Measurements from ENCODE around the gene C1QTNF1. TPM values are rescaled to one million over a fixed set of nuclear protein-coding genes. Genes with fewer than 3 reads are reported as not detected.
"Not testable (repeated sequence)": the region's sequence is repeated elsewhere in the genome, so short reads cannot be mapped to it uniquely, and the experiment has no call there.

C1QTNF1 gene
- total RNA-seq, 2 experiments from 2014 or later, result not detected

- Mint-ChIP-seq H3K4me3 (peak overlapping the region; percentile 92), H3K9me3 (no peaks in the 10 kb centered on the region), H3K27ac (no peak overlapping the region), H3K36me3 (ENCODE audit: low read depth) (peaks cover 5% of the 10 kb centered on the region), H3K4me1 (ENCODE audit: low read depth) (peaks cover 20% of the 10 kb centered on the region), H3K27me3 (no peaks in the 10 kb centered on the region)
- Histone ChIP-seq H3K27ac (ENCODE audit: low read depth in 1 of 2, low read length in 2 of 2) (no peak overlapping the region), H3K27me3 (ENCODE audit: control insufficient read depth in 1 of 2, insufficient read depth in 2 of 2, low read length in 2 of 2) (no peaks in the 10 kb centered on the region), H3K4me1 (ENCODE audit: insufficient read depth, low read length) (peaks cover 28% of the 10 kb centered on the region), H3K4me3 (ENCODE audit: low read length) (no peak overlapping the region), H3K36me3 (ENCODE audit: insufficient read depth, low read length) (peaks cover 9% of the 10 kb centered on the region), H3K9me3 (ENCODE audit: control insufficient read depth in 1 of 2, insufficient read depth in 1 of 2, low read length in 2 of 2) (no peaks in the 10 kb centered on the region)
- CTCF ChIA-PET, result interaction anchor here (1.5 kb wide), 2 partner anchors 9 kb away, joined by 5 to 6 read pairs; no protein-coding TSS in a partner anchor
- TF ChIP-seq CTCF (IDR thresholded peaks at IDR 0.05), result no peak
- ATAC-seq (ENCODE audit: poor library complexity) (no peak), DNase-seq (peak in 1 of 14 experiments; percentile 21)
- intact Hi-C loops (cut with DNase I, micrococcal nuclease), result loop anchor here in 1 of 2 experiments (10.0 kb wide), 1 partner anchor 921 kb away; no protein-coding TSS in a partner anchor
- POLR2A ChIA-PET, result no interaction called here
These were observed 49.7 kb downstream of the C1QTNF1 start for GRCh38 chr17:79073706-79074088.

DNA sequence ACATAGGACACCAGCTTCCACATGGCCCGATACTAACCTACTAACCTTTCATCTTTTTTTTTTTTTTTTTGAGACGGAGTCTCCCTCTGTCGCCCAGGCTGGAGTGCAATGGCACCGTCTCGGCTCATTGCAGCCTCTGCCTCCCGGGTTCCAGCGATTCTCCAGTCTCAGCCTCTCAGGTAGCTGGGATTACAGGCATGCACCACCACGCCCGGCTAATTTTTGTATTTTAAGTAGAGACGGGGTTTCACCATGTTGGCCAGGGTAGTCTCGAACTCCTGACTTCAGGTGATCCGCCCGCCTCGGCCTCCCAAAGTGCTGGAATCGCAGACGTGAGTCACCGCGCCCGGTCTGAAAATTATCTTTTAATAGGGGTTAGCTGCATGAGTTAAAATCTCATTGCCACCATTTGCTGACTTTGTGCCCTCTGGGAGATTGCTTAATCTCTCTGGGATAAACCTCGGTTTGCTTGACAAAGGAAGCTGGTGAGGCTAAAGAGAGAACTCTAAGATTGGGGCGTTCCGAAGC is 50.2 kb downstream of the C1QTNF1 start:
- CTCF ChIA-PET, result interaction anchor here (1.0 to 1.5 kb wide), 3 partner anchors 8 to 327 kb away, joined by 4 to 6 read pairs (median 5); no protein-coding TSS in a partner anchor
- Mint-ChIP-seq H3K27ac (peak overlapping the region; percentile 81), H3K4me1 (ENCODE audit: low read depth) (peaks cover 20% of the 10 kb centered on the region), H3K4me3 (peak overlapping the region; percentile 92)
- peak overlapping the region; percentile 51 for H3K4me3 ChIP-seq (ENCODE audit: low read length)
- H3K27ac ChIP-seq (ENCODE audit: low read depth in 1 of 2, low read length in 2 of 2); ATAC-seq (ENCODE audit: poor library complexity); H3K36me3 Mint-ChIP-seq (ENCODE audit: low read depth); H3K9me3 ChIP-seq (ENCODE audit: control insufficient read depth in 1 of 2, insufficient read depth in 1 of 2, low read length in 2 of 2); DNase-seq; H3K27me3 ChIP-seq (ENCODE audit: control insufficient read depth in 1 of 2, insufficient read depth in 2 of 2, low read length in 2 of 2); H3K9me3 Mint-ChIP-seq; H3K27me3 Mint-ChIP-seq: not testable (repeated sequence)
- POLR2A ChIA-PET, result interaction anchor here (0.6 to 1.0 kb wide), 4 partner anchors 18 to 65 kb away, joined by 3 read pairs; partner anchors contain the start of gene CANT1
- H3K36me3 ChIP-seq (ENCODE audit: insufficient read depth, low read length), result peaks cover 14% of the 10 kb centered on the region
- peaks cover 28% of the 10 kb centered on the region for H3K4me1 ChIP-seq (ENCODE audit: insufficient read depth, low read length)
- intact Hi-C loops (cut with DNase I, micrococcal nuclease), result loop anchor here in 1 of 2 experiments (10.0 kb wide), 1 partner anchor 921 kb away; no protein-coding TSS in a partner anchor

DNA sequence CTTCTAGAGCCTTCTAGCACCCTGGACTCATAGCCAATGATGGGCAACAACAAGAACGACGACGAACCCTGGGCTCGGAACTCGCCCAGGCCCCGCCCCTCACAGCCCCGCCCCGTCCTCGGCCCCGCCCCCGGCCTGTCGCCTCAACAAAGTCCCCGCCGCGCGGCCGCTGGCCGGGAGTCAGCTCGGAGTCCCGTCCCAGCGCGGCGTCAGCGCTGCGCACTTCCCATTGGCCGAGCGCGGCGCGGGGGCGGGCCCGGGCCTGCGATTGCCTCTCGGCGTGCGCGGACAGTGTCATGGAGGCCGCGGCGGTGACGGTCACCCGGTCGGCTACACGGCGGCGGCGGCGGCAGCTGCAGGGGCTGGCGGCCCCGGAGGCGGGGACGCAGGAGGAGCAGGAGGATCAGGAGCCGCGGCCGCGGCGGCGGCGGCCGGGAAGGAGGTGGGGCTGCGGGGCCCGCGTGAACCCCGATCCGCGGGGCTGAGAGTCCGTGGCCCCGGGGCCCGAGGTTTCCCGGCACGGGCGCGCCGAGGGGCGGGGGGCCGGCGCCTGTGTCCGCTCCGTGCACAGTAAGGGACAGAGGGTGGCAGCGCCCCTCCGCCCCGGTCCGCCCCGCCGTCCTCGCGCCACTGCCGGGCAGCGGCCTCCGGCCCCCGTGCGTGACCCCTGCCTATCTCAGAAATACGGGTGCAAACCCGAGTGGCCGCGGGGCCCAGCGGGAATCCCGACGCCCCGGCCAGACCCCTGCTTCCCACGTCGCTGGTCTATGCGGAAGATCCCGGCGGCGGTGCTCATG is 50.9 kb downstream of the C1QTNF1 start, which contains the start of gene ENGASE:
Gene ENGASE, plus strand, starts transcription at position 176 of the 797 bp plus-strand sequence. Its CDS starts 121 bp downstream, at position 297.
- Mint-ChIP-seq H3K27ac (peak within 1 kb of the TSS; percentile 81), H3K9me3 (no peaks in the 10 kb centered on the region), H3K27me3 (no peaks in the 10 kb centered on the region), H3K36me3 (ENCODE audit: low read depth) (peaks cover 14% of the 10 kb centered on the region), H3K4me1 (ENCODE audit: low read depth) (peaks cover 20% of the 10 kb centered on the region), H3K4me3 (peak within 1 kb of the TSS; percentile 92)
- Histone ChIP-seq H3K4me3 (ENCODE audit: low read length) (peak within 1 kb of the TSS; percentile 61), H3K27ac (ENCODE audit: low read depth in 1 of 2, low read length in 2 of 2) (peak within 1 kb of the TSS; percentile 26 to 56), H3K4me1 (ENCODE audit: insufficient read depth, low read length) (peaks cover 28% of the 10 kb centered on the region), H3K27me3 (ENCODE audit: control insufficient read depth in 1 of 2, insufficient read depth in 2 of 2, low read length in 2 of 2) (no peaks in the 10 kb centered on the region), H3K9me3 (ENCODE audit: control insufficient read depth in 1 of 2, insufficient read depth in 1 of 2, low read length in 2 of 2) (no peaks in the 10 kb centered on the region), H3K36me3 (ENCODE audit: insufficient read depth, low read length) (peaks cover 21% of the 10 kb centered on the region)
- TF ChIP-seq CTCF (IDR thresholded peaks at IDR 0.05), result no peak
- CTCF ChIA-PET, result interaction anchor here (1.0 to 1.5 kb wide), 3 partner anchors 8 to 326 kb away, joined by 4 to 6 read pairs (median 5); no protein-coding TSS in a partner anchor
- ATAC-seq (ENCODE audit: poor library complexity) (peak; percentile 92), DNase-seq (peak; percentile 81 to 96 (median 89))
- intact Hi-C loops (cut with DNase I, micrococcal nuclease), result loop anchor here in 1 of 2 experiments (10.0 kb wide), 1 partner anchor 920 kb away; no protein-coding TSS in a partner anchor
- POLR2A ChIA-PET, result interaction anchor here (0.5 to 1.0 kb wide), 5 partner anchors 19 to 1246 kb away, joined by 3 read pairs; partner anchors contain the start of gene CANT1

Measured in CD4-positive, alpha-beta T cell (primary cell).